Bronchial epithelial cell (primary cell): ENCODE data around the gene SLCO3A1. TPM values are rescaled to one million over a fixed set of nuclear protein-coding genes. Genes with fewer than 3 reads are reported as not detected.

ENCODE experiments used
- DNase-seq: peaks from one replicate; pipeline ENCODE4 v3.0.0-alpha.2; 2010; ENCODE audit warnings: low read depth
- FAIRE-seq: peaks from 2 replicates; lab custom pipeline; 2011; peaks lifted over from hg19 to GRCh38; lab: Jason Lieb, UNC
- H3K27me3 ChIP-seq: 2 replicates; pipeline ENCODE4 v1.5.1; 2011; ENCODE audit warnings: low read length; ENCODE audit not compliant: control insufficient read depth, insufficient read depth
- H3K36me3 ChIP-seq: 2 replicates; pipeline ENCODE4 v1.5.1; 2011; ENCODE audit warnings: low read length; ENCODE audit not compliant: control insufficient read depth, insufficient read depth
- H3K4me3 ChIP-seq: 2 replicates; pipeline ENCODE4 v1.5.1; 2011; ENCODE audit warnings: mild to moderate bottlenecking, low read depth, low read length, control low read depth
- total RNA-seq: library from RNA; depleted of rRNA; stranded (reverse); fragments of >200 nt; gene quantifications from 2 replicates; pipeline ENCODE4 v1.2.1, GENCODE V29; 2014
- TF ChIP-seq, protein P1 (sequence below): IDR thresholded peaks from 2 replicates; pipeline ENCODE4 v1.5.1; 2011; ENCODE audit warnings: mild to moderate bottlenecking, moderate library complexity, low read length, control low read depth, inconsistent platforms; ENCODE audit not compliant: insufficient read depth, severe bottlenecking

Gene SLCO3A1
- total RNA-seq, 1 donor from 2014 or later, result 4.5 TPM

DNA sequence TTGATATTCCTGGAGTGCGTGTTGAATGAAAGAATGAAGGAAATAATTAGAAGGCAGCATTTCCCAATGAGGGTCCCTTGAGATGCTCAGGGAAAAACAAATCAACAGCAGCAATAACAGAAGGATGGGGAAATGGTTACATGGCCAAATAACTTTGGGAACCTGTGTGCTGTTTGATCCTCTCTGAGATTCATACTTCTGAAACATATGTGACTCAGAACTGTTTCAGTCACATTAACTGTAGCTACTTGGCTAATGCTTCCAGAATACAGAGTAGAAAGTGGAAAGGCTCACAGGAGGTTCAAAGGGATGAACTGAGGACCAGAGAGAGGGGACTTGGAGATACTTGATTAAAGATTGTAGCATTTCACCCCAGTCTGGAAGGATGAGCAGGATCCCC, 258.2 kb downstream of the SLCO3A1 start:
- DNase-seq (no peak), FAIRE-seq (no peak)
- H3K27me3 ChIP-seq, result no peaks in the 10 kb centered on the region
- no peak overlapping the region for H3K4me3 ChIP-seq
- TF ChIP-seq, protein P1, sequence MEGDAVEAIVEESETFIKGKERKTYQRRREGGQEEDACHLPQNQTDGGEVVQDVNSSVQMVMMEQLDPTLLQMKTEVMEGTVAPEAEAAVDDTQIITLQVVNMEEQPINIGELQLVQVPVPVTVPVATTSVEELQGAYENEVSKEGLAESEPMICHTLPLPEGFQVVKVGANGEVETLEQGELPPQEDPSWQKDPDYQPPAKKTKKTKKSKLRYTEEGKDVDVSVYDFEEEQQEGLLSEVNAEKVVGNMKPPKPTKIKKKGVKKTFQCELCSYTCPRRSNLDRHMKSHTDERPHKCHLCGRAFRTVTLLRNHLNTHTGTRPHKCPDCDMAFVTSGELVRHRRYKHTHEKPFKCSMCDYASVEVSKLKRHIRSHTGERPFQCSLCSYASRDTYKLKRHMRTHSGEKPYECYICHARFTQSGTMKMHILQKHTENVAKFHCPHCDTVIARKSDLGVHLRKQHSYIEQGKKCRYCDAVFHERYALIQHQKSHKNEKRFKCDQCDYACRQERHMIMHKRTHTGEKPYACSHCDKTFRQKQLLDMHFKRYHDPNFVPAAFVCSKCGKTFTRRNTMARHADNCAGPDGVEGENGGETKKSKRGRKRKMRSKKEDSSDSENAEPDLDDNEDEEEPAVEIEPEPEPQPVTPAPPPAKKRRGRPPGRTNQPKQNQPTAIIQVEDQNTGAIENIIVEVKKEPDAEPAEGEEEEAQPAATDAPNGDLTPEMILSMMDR, result no peak
- no peaks in the 10 kb centered on the region for H3K36me3 ChIP-seq

DNA sequence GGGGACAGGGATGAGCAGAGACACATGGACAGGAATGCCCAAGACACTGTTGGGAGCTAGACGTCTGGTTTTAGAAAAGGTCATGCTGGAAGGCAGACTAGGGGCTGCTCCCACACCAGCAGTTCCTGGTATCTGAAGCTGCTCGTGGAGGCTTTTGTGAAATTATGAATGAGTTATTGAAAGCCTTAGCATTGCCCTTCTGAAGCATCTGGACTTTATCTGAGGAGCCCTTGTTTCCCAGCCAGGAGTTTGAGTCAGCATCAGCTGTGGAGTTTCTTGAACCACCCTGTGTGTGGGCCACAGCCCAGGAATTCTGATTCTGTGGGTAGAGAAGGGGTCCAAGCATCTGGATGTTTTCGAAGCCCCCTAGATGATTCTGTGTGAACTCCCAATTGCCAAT, 258.7 kb downstream of the SLCO3A1 start:
- TF ChIP-seq, protein P1, result no peak
- DNase-seq (no peak), FAIRE-seq (no peak)
- Histone ChIP-seq H3K36me3 (no peaks in the 10 kb centered on the region), H3K4me3 (no peak overlapping the region), H3K27me3 (no peaks in the 10 kb centered on the region)

DNA sequence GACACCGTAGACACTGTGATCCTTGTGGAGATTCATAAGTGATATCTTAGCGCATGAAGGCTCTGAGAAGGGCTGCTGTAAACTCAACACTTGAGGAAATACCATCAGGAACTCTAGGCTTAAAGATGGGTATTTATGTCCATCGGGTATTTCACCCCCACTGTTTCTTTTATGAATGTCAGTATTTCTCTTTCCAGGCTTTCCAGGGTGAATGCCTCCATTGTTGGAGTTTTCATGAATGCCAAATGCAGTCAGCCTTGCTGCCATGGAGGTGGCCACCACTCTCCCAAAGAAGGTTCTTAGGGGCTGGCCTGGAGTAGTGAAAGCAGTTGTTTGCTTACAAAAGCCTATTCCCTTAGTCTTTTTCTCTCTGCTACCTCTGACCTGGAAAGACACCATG, 259.2 kb downstream of the SLCO3A1 start:
- no peak for FAIRE-seq
- no peak overlapping the region for H3K4me3 ChIP-seq
- no peaks in the 10 kb centered on the region for H3K27me3 ChIP-seq
- no peaks in the 10 kb centered on the region for H3K36me3 ChIP-seq
- DNase-seq, result no peak
- TF ChIP-seq, protein P1, result no peak

DNA sequence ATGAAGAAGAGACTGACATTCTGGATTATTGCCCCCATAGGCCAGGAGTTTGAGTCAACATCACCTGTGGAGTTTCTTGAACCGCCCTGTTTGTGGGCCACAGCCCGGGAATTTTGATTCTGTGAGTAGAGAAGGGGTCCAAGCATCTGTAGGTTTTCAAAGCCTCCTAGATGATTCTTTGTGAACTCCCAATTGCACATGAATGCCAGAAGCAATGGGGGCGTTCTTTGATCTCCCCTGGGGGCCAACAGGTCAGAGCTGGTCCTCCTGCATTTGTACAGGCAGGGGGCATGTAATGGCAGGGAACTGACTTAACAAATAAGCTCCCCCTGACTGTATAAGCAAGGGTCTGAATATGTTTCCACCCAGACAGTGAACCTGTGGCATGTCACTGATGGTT, 260.3 kb downstream of the SLCO3A1 start:
- TF ChIP-seq, protein P1, result no peak
- no peak overlapping the region for H3K4me3 ChIP-seq
- FAIRE-seq (peak; percentile 36), DNase-seq (no peak)
- H3K27me3 ChIP-seq, result no peaks in the 10 kb centered on the region
- H3K36me3 ChIP-seq, result no peaks in the 10 kb centered on the region

DNA sequence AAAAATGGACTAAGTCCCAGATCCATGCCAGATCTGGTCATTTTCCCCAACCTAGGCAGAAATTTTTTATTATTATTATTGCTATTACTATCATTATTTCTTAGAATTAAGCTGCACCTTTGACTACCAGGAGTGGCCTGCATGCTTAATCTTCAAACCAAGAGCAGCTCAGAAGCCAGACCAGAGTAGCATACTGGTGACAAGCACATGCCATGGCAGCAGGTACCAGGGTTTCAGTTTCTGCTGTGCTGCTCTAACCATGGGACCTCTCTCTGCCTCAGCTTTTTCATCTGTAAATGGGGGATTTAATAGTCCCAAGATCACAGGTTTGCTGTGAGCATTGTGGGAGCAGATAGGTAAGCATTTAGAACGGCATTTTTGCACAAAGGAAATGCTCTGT, 262.3 kb downstream of the SLCO3A1 start:
- Histone ChIP-seq H3K27me3 (no peaks in the 10 kb centered on the region), H3K4me3 (no peak overlapping the region), H3K36me3 (no peaks in the 10 kb centered on the region)
- TF ChIP-seq, protein P1, result no peak
- FAIRE-seq (no peak), DNase-seq (no peak)

DNA sequence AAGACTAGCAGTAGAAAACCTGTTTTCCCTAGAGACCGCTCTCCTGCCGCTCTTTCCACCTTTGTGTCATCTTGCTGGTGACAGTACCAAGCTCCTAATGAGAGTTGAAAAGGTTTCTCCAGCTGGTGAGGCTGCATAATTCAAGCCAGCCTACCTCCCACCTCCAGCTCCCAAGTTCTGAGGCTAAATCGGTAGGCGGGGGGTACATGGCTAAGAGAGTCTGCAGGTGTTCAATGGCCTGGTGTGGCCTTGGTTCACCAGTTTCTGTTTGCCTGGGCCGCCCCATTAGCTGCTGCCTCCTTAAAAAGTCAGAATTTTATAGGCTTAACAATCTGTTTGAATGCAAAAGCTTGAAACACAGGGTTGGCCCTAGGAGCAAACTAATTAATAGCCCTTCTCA, 262.8 kb downstream of the SLCO3A1 start:
- no peak overlapping the region for H3K4me3 ChIP-seq
- FAIRE-seq (no peak), DNase-seq (no peak)
- H3K27me3 ChIP-seq, result no peaks in the 10 kb centered on the region
- H3K36me3 ChIP-seq, result no peaks in the 10 kb centered on the region
- TF ChIP-seq, protein P1, result no peak
